ENCODE data around the gene RIMS4. TPM values are rescaled to one million over a fixed set of nuclear protein-coding genes. Genes with fewer than 3 reads are reported as not detected.

RIMS4 gene
- total and polyA plus RNA-seq, 2 of the 8 experiments (the other 6 are each of a cell fraction or from before 2014, with no cell fraction given): 13.3 to 44.2 TPM

DNA sequence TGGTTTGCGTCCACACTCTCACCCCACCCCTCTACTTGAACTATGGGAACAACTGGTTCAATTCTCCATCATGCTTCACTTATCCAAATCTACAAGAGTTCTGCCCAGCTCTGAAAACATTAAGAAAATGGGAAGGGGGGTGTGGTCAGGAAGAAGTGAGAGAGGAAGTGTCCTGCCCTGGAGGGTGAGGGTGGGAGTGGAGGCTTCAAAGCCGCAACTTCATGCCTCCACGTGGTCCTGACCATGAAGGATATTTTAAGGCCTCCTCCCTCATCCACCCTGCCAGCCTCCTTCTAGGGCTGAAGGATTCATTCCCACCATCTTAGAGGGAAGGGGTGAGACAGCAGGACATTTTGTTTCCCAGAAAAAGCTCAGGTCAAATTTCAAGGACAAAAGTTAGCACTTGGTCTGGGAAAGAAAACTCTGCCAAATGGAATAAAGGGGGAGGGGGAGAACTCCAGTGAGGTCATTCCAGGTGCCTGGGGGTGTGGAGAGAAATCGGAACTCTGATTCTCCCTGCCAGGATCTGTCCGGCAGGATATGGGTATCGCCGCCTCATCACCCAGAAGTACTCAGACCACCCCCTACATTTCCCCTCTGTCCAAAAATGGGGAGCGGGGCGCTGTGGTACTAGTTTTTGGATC, 4.9 kb downstream of the RIMS4 start:
- TF ChIP-seq TCF12 (IDR thresholded peaks at IDR 0.05; ENCODE audit: low read depth, low read length) (no peak), SIRT6 (IDR thresholded peaks at IDR 0.05; ENCODE audit: low read length) (no peak)
- Histone ChIP-seq H3K56ac (replicated peaks; ENCODE audit: insufficient read length, low read depth, low read length) (no peak overlapping the region), H3K27ac (ENCODE audit: low read depth, low read length) (no peak overlapping the region), H3K79me1 (ENCODE audit: low read depth, low read length) (peaks cover 6% of the 10 kb centered on the region; the same call in 1 of the 2 replicates), H3K4me1 (replicated peaks in 1 of 4; ENCODE audit: control insufficient read depth in 3 of 4, insufficient read depth in 4 of 4, low read length in 3 of 4) (peaks cover 0 to 6% (median 3%) of the 10 kb centered on the region in 4 experiments; a peak in 5 of 7 replicates), H2BK15ac (ENCODE audit: low read length) (no peak overlapping the region), H3K23ac (ENCODE audit: insufficient read length) (no peak overlapping the region), H2BK5ac (ENCODE audit: low read depth, low read length) (no peak overlapping the region), H4K5ac (ENCODE audit: insufficient read length, low read depth, low read length) (no peak overlapping the region), H2BK120ac (replicated peaks; ENCODE audit: low read depth, low read length) (no peak overlapping the region), H3K23me2 (ENCODE audit: low read depth, low read length) (peaks cover 5% of the 10 kb centered on the region), H4K8ac (ENCODE audit: extremely low read depth, insufficient read depth, low read length) (no peak overlapping the region), H3K18ac (ENCODE audit: extremely low read depth, low read length) (no peak overlapping the region), H2AK5ac (ENCODE audit: low read depth, low read length) (no peak overlapping the region), H4K91ac (replicated peaks; ENCODE audit: insufficient read length, low read length) (no peak overlapping the region), H3K9me3 (ENCODE audit: insufficient read depth in 2 of 2, low read depth in 1 of 2, low read length in 1 of 2) (no peaks in the 10 kb centered on the region), H2AFZ (ENCODE audit: low read length) (no peak overlapping the region), H3K4me2 (ENCODE audit: insufficient read depth in 1 of 2, low read depth in 2 of 2, low read length in 2 of 2) (peak overlapping the region in 1 of 2 experiments; percentile 5; a peak in 1 of 4 replicates), H2BK20ac (ENCODE audit: low read length) (no peak overlapping the region), H3K4me3 (ENCODE audit: extremely low read depth in 1 of 4, insufficient read depth in 2 of 4, low read depth in 3 of 4, low read length in 4 of 4) (no peak overlapping the region), H3K14ac (ENCODE audit: insufficient read length) (no peak overlapping the region), H3K36me3 (ENCODE audit: control insufficient read depth in 2 of 4, insufficient read depth in 4 of 4, low read length in 3 of 4) (peaks cover 0 to 4% (median 0%) of the 10 kb centered on the region in 4 experiments; a peak in 1 of 8 replicates), H3K79me2 (ENCODE audit: control insufficient read depth in 1 of 2, insufficient read depth in 2 of 2, low read length in 2 of 2) (peaks cover 0 to 23% of the 10 kb centered on the region in 2 experiments; a peak in 1 of 4 replicates), H3K4ac (replicated peaks; ENCODE audit: insufficient read length, low read depth, low read length) (no peak overlapping the region), H3K27me3 (replicated peaks in 1 of 4; ENCODE audit: control insufficient read depth in 3 of 4, extremely low read depth in 1 of 4, insufficient read depth in 3 of 4, low read length in 3 of 4) (peaks cover 0 to 11% (median 5%) of the 10 kb centered on the region in 4 experiments; a peak in 6 of 7 replicates), H3K9ac (replicated peaks in 1 of 4; ENCODE audit: extremely low read depth in 1 of 4, low read depth in 3 of 4, low read length in 3 of 4) (no peak overlapping the region), H4K20me1 (replicated peaks in 1 of 2; ENCODE audit: control insufficient read depth in 1 of 2, insufficient read depth in 2 of 2, low read length in 2 of 2) (peaks cover 5 to 11% of the 10 kb centered on the region in 2 experiments), H2BK12ac (ENCODE audit: low read depth, low read length) (no peak overlapping the region)
- DNase-seq (ENCODE audit: low read depth in 1 of 2, low spot score in 2 of 2) (no peak), FAIRE-seq (no peak)
- WGBS, 2 experiments (ENCODE audit: extremely low coverage in 1 of 2, insufficient coverage in 1 of 2, insufficient read length in 1 of 2, insufficient replicate concordance in 2 of 2, low coverage in 1 of 2, low lambda C conversion rate in 2 of 2, missing lambda C conversion rate in 1 of 2): 72% methylated on average over 9 of the region's 9 CpGs; no CpG with 5 or more reads in 1 of the 2 experiments
- POLR2A ChIA-PET (ENCODE audit: partially characterized antibody): interaction anchor here (0.7 kb wide), 1 partner anchor 21 kb away, joined by 3 read pairs; no protein-coding TSS in a partner anchor
- CTCF ChIA-PET (ENCODE audit: partially characterized antibody): interaction anchor here (0.5 to 12.1 kb wide), 6 partner anchors 8 to 80 kb away, joined by 3 to 170 read pairs (median 6); partner anchors contain the start of gene YWHAB

Data from H1 (cell line).